ENCODE results near the gene EIF2S1. TPM values are rescaled to one million over a fixed set of nuclear protein-coding genes. Genes with fewer than 3 reads are reported as not detected.

The EIF2S1 gene
- total and polyA plus RNA-seq, 2 of the 13 experiments (the other 11 are each of a cell fraction or from before 2014, with no cell fraction given), result 49.1 to 246 TPM

- intact Hi-C loops (cut with micrococcal nuclease; ENCODE audit: unreplicated experiment), result no loop called here
- Histone ChIP-seq H2AFZ (ENCODE audit: low read length) (no peak overlapping the region), H4K20me1 (ENCODE audit: insufficient read depth, low read length) (peaks cover 7% of the 10 kb centered on the region; the same call in 1 of the 2 replicates), H3K27ac (ENCODE audit: extremely low read length, insufficient read depth, low read length) (no peak overlapping the region), H3K4me3 (replicated peaks in 1 of 3; ENCODE audit: insufficient read depth in 1 of 3, low read depth in 2 of 3, low read length in 3 of 3) (no peak overlapping the region), H3K36me3 (replicated peaks in 1 of 2; ENCODE audit: control insufficient read depth in 1 of 2, insufficient read depth in 2 of 2, low read length in 2 of 2) (peaks cover 13 to 50% of the 10 kb centered on the region in 2 experiments), H3K9ac (ENCODE audit: insufficient read depth, low read depth, low read length) (no peak overlapping the region), H3K79me2 (ENCODE audit: insufficient read depth, low read length) (peaks cover 42% of the 10 kb centered on the region), H3K27me3 (ENCODE audit: control insufficient read depth in 1 of 2, insufficient read depth in 2 of 2, low read length in 2 of 2) (no peaks in the 10 kb centered on the region; a peak in 1 of 5 replicates), H3K4me1 (ENCODE audit: insufficient read depth, low read length) (peaks cover 21% of the 10 kb centered on the region), H3K4me2 (ENCODE audit: low read depth, low read length) (no peak overlapping the region), H3K9me3 (ENCODE audit: low read length) (no peaks in the 10 kb centered on the region)
- 97% methylated on average over 4 of the region's 4 CpGs for WGBS (ENCODE audit: low lambda C conversion rate)
- BruUV-seq (replicated peaks), result no TSS peak
- FAIRE-seq, result no peak
- POLR2A ChIA-PET, result no interaction called here
- no peak for TF ChIP-seq FOSL1 (CRISPR knock-in tag; IDR thresholded peaks at IDR 0.05; ENCODE audit: borderline replicate concordance)
- no peak for TF ChIP-seq ZNF878 (CRISPR knock-in tag; IDR thresholded peaks at IDR 0.05)
- TF ChIP-seq PHB2 (IDR thresholded peaks at IDR 0.05; ENCODE audit: partially characterized antibody), result no peak
- TF ChIP-seq ZNF367 (CRISPR knock-in tag; IDR thresholded peaks at IDR 0.05; ENCODE audit: borderline replicate concordance), result no peak
- no peak for TF ChIP-seq MXD4 (CRISPR knock-in tag; IDR thresholded peaks at IDR 0.05)
- TF ChIP-seq ZNF549 (CRISPR knock-in tag; IDR thresholded peaks at IDR 0.05), result no peak
- no peak for TF ChIP-seq ZNF512B (CRISPR knock-in tag; IDR thresholded peaks at IDR 0.05; ENCODE audit: borderline replicate concordance)
- no peak for TF ChIP-seq ARNTL (CRISPR knock-in tag; IDR thresholded peaks at IDR 0.05)
- no peak for TF ChIP-seq ADNP (CRISPR knock-in tag; IDR thresholded peaks at IDR 0.05)
- no peak for TF ChIP-seq ZNF660 (CRISPR knock-in tag; IDR thresholded peaks at IDR 0.05; ENCODE audit: borderline replicate concordance, low read depth)
- TF ChIP-seq ONECUT2 (CRISPR knock-in tag; IDR thresholded peaks at IDR 0.05), result no peak
- no peak for DNase-seq (ENCODE audit: low spot score)
- CTCF ChIA-PET (ENCODE audit: low intra/inter-chr PET ratio, low total read pairs), result no interaction called here
- ATAC-seq, result no peak
- in situ Hi-C loops (cut with HindIII; ENCODE audit: extremely low pct_ligation_motif_present, low pct_unique_long_range_greater_than_20kb), result no loop called here
These were observed 5.3 kb downstream of the EIF2S1 start for GRCh38 chr14:67365476-67365875.
